IMR-90 (cell line): ENCODE data around the gene MTHFD2. TPM values are rescaled to one million over a fixed set of nuclear protein-coding genes. Genes with fewer than 3 reads are reported as not detected.

Experiments
- ATAC-seq: fragments of 200-7000 bp; cut with Tn5 transposase; 2 replicates; pipeline ENCODE4 v1.9.1; 2020; ENCODE audit warnings: low read depth, mild to moderate bottlenecking, moderate library complexity
- BruUV-seq: library from RNA; stranded (reverse); fragments of 400-500 nt; replicated peaks from 2 replicates; lab custom pipeline; 2021; lab: Mats Ljungman, UMichigan
- CTCF ChIA-PET: fragments of 300-600 bp; formaldehyde crosslinking; extraction: SDS; loops from one replicate; lab custom pipeline; 2021; ENCODE audit warnings: antibody characterized with exemption; lab: Yijun Ruan, JAX
- POLR2A ChIA-PET: fragments of 300-600 bp; sonication (Branson Sonifier 250); formaldehyde crosslinking; loops from one replicate; lab custom pipeline; 2022; ENCODE audit warnings: antibody characterized with exemption; ENCODE audit not compliant: unreplicated experiment; lab: Charles Lee
- DNase-seq: peaks from one replicate; pipeline ENCODE4 v3.0.0; 2013
- H2AFZ ChIP-seq: replicated peaks from 2 replicates; pipeline ENCODE3; 2013; ENCODE audit warnings: low read length, mild to moderate bottlenecking; ENCODE audit not compliant: poor library complexity
- H2AK5ac ChIP-seq: 2 replicates; pipeline ENCODE4 v1.6.1; 2013; ENCODE audit warnings: low read depth, low read length, inconsistent platforms
- H2AK9ac ChIP-seq: replicated peaks from 2 replicates; pipeline ENCODE3; 2013; ENCODE audit warnings: mild to moderate bottlenecking, low read depth, low read length, moderate library complexity; ENCODE audit not compliant: poor library complexity
- H2BK120ac ChIP-seq: 2 replicates; pipeline ENCODE4 v1.6.1; 2013; ENCODE audit warnings: low read depth, low read length, inconsistent platforms
- H2BK15ac ChIP-seq: 3 replicates; pipeline ENCODE4 v1.6.1; 2013; ENCODE audit warnings: low read depth, low read length, inconsistent platforms
- H2BK20ac ChIP-seq: 2 replicates; pipeline ENCODE4 v1.6.1; 2013; ENCODE audit warnings: low read depth, mild to moderate bottlenecking, inconsistent platforms, low read length, moderate library complexity
- H2BK5ac ChIP-seq: 2 replicates; pipeline ENCODE4 v1.6.1; 2013; ENCODE audit warnings: mild to moderate bottlenecking, low read depth, low read length, inconsistent platforms; ENCODE audit not compliant: poor library complexity, severe bottlenecking
- H3K14ac ChIP-seq: replicated peaks from 2 replicates; pipeline ENCODE4 v1.6.1; 2013; ENCODE audit warnings: low read depth, low read length, inconsistent platforms
- H3K18ac ChIP-seq: 2 replicates; pipeline ENCODE4 v1.6.1; 2013; ENCODE audit warnings: low read depth, low read length, control low read depth
- H3K23ac ChIP-seq: 2 replicates; pipeline ENCODE4 v1.6.1; 2013; ENCODE audit warnings: low read depth, low read length, inconsistent platforms
- H3K27ac ChIP-seq: 2 replicates; pipeline ENCODE4 v1.5.1; 2013; ENCODE audit warnings: mild to moderate bottlenecking, control low read depth, low read length; ENCODE audit not compliant: insufficient read depth
- H3K27me3 ChIP-seq: 2 replicates; pipeline ENCODE4 v1.6.1; 2013; ENCODE audit warnings: low read length; ENCODE audit not compliant: control insufficient read depth, insufficient read depth
- H3K36me3 ChIP-seq: 2 replicates; pipeline ENCODE4 v1.6.1; 2013; ENCODE audit warnings: low read length, mixed read lengths; ENCODE audit not compliant: control insufficient read depth, insufficient read depth
- H3K4ac ChIP-seq: 2 replicates; pipeline ENCODE4 v1.6.1; 2013; ENCODE audit warnings: low read depth, low read length, inconsistent platforms
- H3K4me1 ChIP-seq: 2 replicates; pipeline ENCODE4 v1.6.1; 2013; ENCODE audit warnings: low read length, mixed read lengths; ENCODE audit not compliant: control insufficient read depth, insufficient read depth
- H3K4me2 ChIP-seq: 2 replicates; pipeline ENCODE4 v1.6.1; 2013; ENCODE audit warnings: low read depth, mild to moderate bottlenecking, control low read depth, low read length, moderate library complexity
- H3K4me3 ChIP-seq: 2 replicates; pipeline ENCODE4 v1.5.1; 2013; ENCODE audit warnings: low read depth, mild to moderate bottlenecking, control low read depth, low read length, moderate library complexity; ENCODE audit not compliant: insufficient read depth
- H3K56ac ChIP-seq: 2 replicates; pipeline ENCODE4 v1.6.1; 2013; ENCODE audit warnings: low read length, inconsistent platforms; ENCODE audit not compliant: insufficient read depth; ENCODE audit errors: extremely low read depth
- H3K79me1 ChIP-seq, 2 experiments: 2 replicates each; pipeline ENCODE4 v1.6.1; 2013; ENCODE audit warnings: low read length in 2 of 2, inconsistent platforms in 1 of 2, low read depth in 1 of 2
- H3K9ac ChIP-seq: 2 replicates; pipeline ENCODE4 v1.6.1; 2013; ENCODE audit warnings: low read depth, low read length, control low read depth
- H3K9me1 ChIP-seq: 2 replicates; pipeline ENCODE4 v1.6.1; 2013; ENCODE audit warnings: low read length, inconsistent platforms; ENCODE audit not compliant: insufficient read depth
- H3K9me3 ChIP-seq: 2 replicates; pipeline ENCODE4 v1.6.1; 2013; ENCODE audit warnings: low read length; ENCODE audit not compliant: control insufficient read depth, insufficient read depth
- H4K20me1 ChIP-seq: 2 replicates; pipeline ENCODE4 v1.6.1; 2013; ENCODE audit warnings: low read length, inconsistent platforms; ENCODE audit not compliant: insufficient read depth
- H4K5ac ChIP-seq: 2 replicates; pipeline ENCODE4 v1.6.1; 2013; ENCODE audit warnings: mild to moderate bottlenecking, low read depth, low read length, control low read depth
- H4K8ac ChIP-seq, 2 experiments: 2 replicates each; pipeline ENCODE4 v1.6.1; 2013; ENCODE audit warnings: low read depth in 2 of 2, low read length in 2 of 2, control low read depth in 1 of 2, inconsistent platforms in 1 of 2
- H4K91ac ChIP-seq: 2 replicates; pipeline ENCODE4 v1.6.1; 2013; ENCODE audit warnings: low read depth, low read length, inconsistent platforms; ENCODE audit not compliant: insufficient read depth
- BHLHE40 ChIP-seq: fragments of 150-350 bp; IDR thresholded peaks from 2 replicates; pipeline ENCODE4 v1.6.1; 2016; ENCODE audit warnings: mild to moderate bottlenecking, low read depth, low read length
- CEBPB ChIP-seq: IDR thresholded peaks from 2 replicates; pipeline ENCODE4 v1.6.1; 2012; ENCODE audit warnings: low read depth, low read length, improper control_type of control experiment
- CHD1 ChIP-seq: IDR thresholded peaks from 2 replicates; pipeline ENCODE4 v1.6.1; 2012; ENCODE audit warnings: low read depth, low read length, improper control_type of control experiment
- CTCF ChIP-seq: conservative IDR thresholded peaks from 2 replicates; pipeline ENCODE4 v1.5.1; 2012; ENCODE audit warnings: mild to moderate bottlenecking, low read depth, low read length, improper control_type of control experiment
- ELK1 ChIP-seq: fragments of 150-350 bp; IDR thresholded peaks from 2 replicates; pipeline ENCODE4 v1.6.1; 2016; ENCODE audit warnings: low read depth, mild to moderate bottlenecking, low read length, moderate library complexity, borderline replicate concordance
- FOS ChIP-seq: fragments of 150-350 bp; IDR thresholded peaks from 2 replicates; pipeline ENCODE4 v1.6.1; 2016; ENCODE audit warnings: low read depth, low read length
- MAFK ChIP-seq: IDR thresholded peaks from 2 replicates; pipeline ENCODE4 v1.6.1; 2012; ENCODE audit warnings: low read depth, low read length, improper control_type of control experiment
- MAZ ChIP-seq: IDR thresholded peaks from 2 replicates; pipeline ENCODE4 v1.6.1; 2012; ENCODE audit warnings: low read depth, mild to moderate bottlenecking, low read length, improper control_type of control experiment, moderate library complexity, borderline replicate concordance
- MXI1 ChIP-seq: IDR thresholded peaks from 2 replicates; pipeline ENCODE4 v1.6.1; 2012; ENCODE audit warnings: low read depth, mild to moderate bottlenecking, low read length, moderate library complexity, borderline replicate concordance
- NFE2L2 ChIP-seq: fragments of 150-350 bp; IDR thresholded peaks from 2 replicates; pipeline ENCODE4 v1.6.1; 2016; ENCODE audit warnings: low read depth, mild to moderate bottlenecking, low read length
- POLR2A ChIP-seq: IDR thresholded peaks from 2 replicates; pipeline ENCODE4 v1.6.1; 2012; ENCODE audit warnings: mild to moderate bottlenecking, low read depth, low read length
- RAD21 ChIP-seq: IDR thresholded peaks from 2 replicates; pipeline ENCODE4 v1.6.1; 2012; ENCODE audit warnings: low read length, improper control_type of control experiment
- RCOR1 ChIP-seq: IDR thresholded peaks from 2 replicates; pipeline ENCODE4 v1.6.1; 2012; ENCODE audit warnings: mild to moderate bottlenecking, low read length, improper control_type of control experiment; ENCODE audit not compliant: insufficient replicate concordance
- RFX5 ChIP-seq: IDR thresholded peaks from 2 replicates; pipeline ENCODE4 v1.8.0; 2012; ENCODE audit warnings: low read depth, mild to moderate bottlenecking, low read length, moderate library complexity
- SMC3 ChIP-seq: fragments of 150-350 bp; IDR thresholded peaks from 2 replicates; pipeline ENCODE4 v1.6.1; 2016; ENCODE audit warnings: low read depth, mild to moderate bottlenecking, antibody characterized with exemption, low read length, moderate library complexity
- USF2 ChIP-seq: fragments of 150-350 bp; IDR thresholded peaks from 2 replicates; pipeline ENCODE4 v1.6.1; 2017; ENCODE audit warnings: mild to moderate bottlenecking, antibody characterized with exemption, low read length, low read depth
- WGBS, 2 experiments: methylation state at CpG; one replicate each; pipeline versions ENCODE4 v1.1.5 to v1.1.7; 2013; ENCODE audit warnings: missing lambda C conversion rate in 2 of 2; ENCODE audit not compliant: insufficient read length in 1 of 2; ENCODE audit errors: extremely low coverage in 2 of 2; 5-methylcytosine and 5-hydroxymethylcytosine counted together
- dilution Hi-C: fragments of 300-500 bp; cut with HindIII; formaldehyde crosslinking; loops from one replicate; pipeline ENCODE4 v1.14.3; 2018; ENCODE audit warnings: low sequenced_read_pairs; ENCODE audit not compliant: unreplicated experiment
- in situ Hi-C: fragments of 300-500 bp; cut with MboI; formaldehyde crosslinking; loops from 3 replicates; pipeline ENCODE4 v1.14.3; 2019; ENCODE audit warnings: low sequenced_read_pairs, inconsistent platforms, mixed read lengths
- intact Hi-C: fragments of 100-400 bp; cut with micrococcal nuclease; formaldehyde crosslinking; loops from 2 replicates; pipeline ENCODE4 v1.10.0; 2022
- polyA plus RNA-seq, 3 experiments: library from polyadenylated mRNA; depleted of rRNA; stranded (reverse); fragments of >200 nt; gene quantifications; 2 replicates each; pipeline ENCODE4 v1.2.3, GENCODE V29; 2012; ENCODE audit warnings: low replicate concordance in 1 of 3
- total RNA-seq: library from RNA; depleted of rRNA; stranded (reverse); fragments of >200 nt; gene quantifications from 2 replicates; pipeline ENCODE4 v1.2.3, GENCODE V29; 2012

MTHFD2 gene
- total and polyA plus RNA-seq, 2 of the 4 experiments (the other 2 are of a cell fraction) = 66.8 to 122 TPM

DNA sequence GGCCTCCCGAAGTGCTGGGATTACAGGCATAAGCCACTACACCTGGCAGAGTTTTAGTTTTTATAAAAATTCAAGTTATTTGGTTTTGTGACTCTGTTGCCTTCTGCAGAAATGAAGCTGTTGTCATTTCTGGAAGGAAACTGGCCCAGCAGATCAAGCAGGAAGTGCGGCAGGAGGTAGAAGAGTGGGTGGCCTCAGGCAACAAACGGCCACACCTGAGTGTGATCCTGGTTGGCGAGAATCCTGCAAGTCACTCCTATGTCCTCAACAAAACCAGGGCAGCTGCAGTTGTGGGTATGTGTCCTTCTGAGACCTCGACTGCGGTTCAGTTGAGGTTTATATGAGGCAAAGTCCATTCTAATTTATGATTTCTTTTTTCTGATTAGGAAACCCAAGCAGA lies 7.2 kb downstream of the MTHFD2 start:
- no peak overlapping the region for H3K9ac ChIP-seq
- ChIA-PET CTCF (interaction anchor here (0.6 kb wide), 1 partner anchor 904 kb away, joined by 9 read pairs; no protein-coding TSS in a partner anchor), POLR2A (no interaction called here)
- no peak overlapping the region for H3K27ac ChIP-seq
- no peak overlapping the region for H3K23ac ChIP-seq
- in situ Hi-C loops (no loop called here), dilution Hi-C loops (no loop called here), intact Hi-C loops (no loop called here)
- H3K14ac ChIP-seq = no peak overlapping the region
- H2AFZ ChIP-seq = no peak overlapping the region
- BruUV-seq = no TSS peak
- H3K79me1 ChIP-seq = peaks cover 19 to 76% of the 10 kb centered on the region in 2 experiments
- no peak overlapping the region for H2AK5ac ChIP-seq
- H3K27me3 ChIP-seq = no peaks in the 10 kb centered on the region
- H3K4ac ChIP-seq = no peak overlapping the region
- no peak for ATAC-seq
- WGBS, 2 experiments = no CpG with 5 or more reads among the region's 6 CpGs
- peaks cover 31% of the 10 kb centered on the region for H3K9me1 ChIP-seq
- DNase-seq = no peak
- H4K5ac ChIP-seq = no peak overlapping the region
- H4K8ac ChIP-seq = no peak overlapping the region
- H4K91ac ChIP-seq = no peak overlapping the region
- no peak overlapping the region for H3K4me3 ChIP-seq
- H4K20me1 ChIP-seq = peaks cover 87% of the 10 kb centered on the region
- no peak overlapping the region for H3K56ac ChIP-seq
- H2AK9ac ChIP-seq = no peak overlapping the region
- H3K4me1 ChIP-seq = peaks cover 10% of the 10 kb centered on the region
- H3K9me3 ChIP-seq = no peaks in the 10 kb centered on the region
- TF ChIP-seq MXI1 (no peak), RFX5 (no peak), RAD21 (no peak), NFE2L2 (no peak), ELK1 (no peak), BHLHE40 (no peak), MAFK (no peak), RCOR1 (no peak), POLR2A (no peak), CEBPB (no peak), SMC3 (no peak), MAZ (no peak), CTCF (no peak), USF2 (no peak), FOS (no peak), CHD1 (no peak)
- H2BK20ac ChIP-seq = no peak overlapping the region
- no peak overlapping the region for H2BK15ac ChIP-seq
- no peak overlapping the region for H3K18ac ChIP-seq
- no peak overlapping the region for H2BK5ac ChIP-seq
- no peak overlapping the region for H3K4me2 ChIP-seq
- H2BK120ac ChIP-seq = no peak overlapping the region
- H3K36me3 ChIP-seq = peaks cover 28% of the 10 kb centered on the region
